Stomach (tissue), 4 donors: Measurements from ENCODE around the gene ATP5F1E.

Experiments used
- POLR2A ChIP-seq, 4 donors: fragments of 450-650 bp; IDR thresholded peaks; one replicate each; pipeline ENCODE4 v1.6.1; 2016; ENCODE audit warnings: antibody characterized with exemption in 4 of 4, control low read depth in 2 of 4, mild to moderate bottlenecking in 1 of 4, moderate library complexity in 1 of 4
- TF ChIP-seq, protein P1 (sequence below), 7 experiments: fragments of 450-650 bp in 4 of 7; fragments of 200-600 bp in 3 of 7; sonication (generic) in 3 of 7; IDR thresholded peaks; one replicate each; pipeline ENCODE4 v1.5.1; 2016 to 2019; ENCODE audit warnings: antibody characterized with exemption in 7 of 7, control low read depth in 2 of 7, mild to moderate bottlenecking in 1 of 7

DNA sequence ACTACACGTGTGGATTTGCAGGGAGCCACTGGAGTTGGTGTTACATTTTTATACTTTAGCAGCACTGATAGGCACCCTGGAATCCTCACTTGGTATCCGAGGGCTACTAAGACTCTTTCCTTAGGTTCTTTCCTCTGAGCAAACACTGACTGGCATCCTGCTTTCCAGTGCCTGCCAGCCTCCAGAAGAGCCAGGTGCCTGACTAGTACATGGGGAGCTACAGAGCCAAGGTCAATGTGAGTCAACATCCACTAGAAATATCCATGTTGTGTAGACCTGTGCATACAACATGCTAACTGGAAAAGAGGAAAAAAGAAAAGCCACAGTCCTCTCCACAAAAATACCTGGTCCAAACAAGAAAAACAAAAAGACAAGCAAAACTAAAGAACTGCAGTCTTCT, 7.0 kb downstream of the ATP5F1E start:
- no peak for TF ChIP-seq POLR2A (IDR thresholded peaks at IDR 0.05)
- TF ChIP-seq, protein P1, sequence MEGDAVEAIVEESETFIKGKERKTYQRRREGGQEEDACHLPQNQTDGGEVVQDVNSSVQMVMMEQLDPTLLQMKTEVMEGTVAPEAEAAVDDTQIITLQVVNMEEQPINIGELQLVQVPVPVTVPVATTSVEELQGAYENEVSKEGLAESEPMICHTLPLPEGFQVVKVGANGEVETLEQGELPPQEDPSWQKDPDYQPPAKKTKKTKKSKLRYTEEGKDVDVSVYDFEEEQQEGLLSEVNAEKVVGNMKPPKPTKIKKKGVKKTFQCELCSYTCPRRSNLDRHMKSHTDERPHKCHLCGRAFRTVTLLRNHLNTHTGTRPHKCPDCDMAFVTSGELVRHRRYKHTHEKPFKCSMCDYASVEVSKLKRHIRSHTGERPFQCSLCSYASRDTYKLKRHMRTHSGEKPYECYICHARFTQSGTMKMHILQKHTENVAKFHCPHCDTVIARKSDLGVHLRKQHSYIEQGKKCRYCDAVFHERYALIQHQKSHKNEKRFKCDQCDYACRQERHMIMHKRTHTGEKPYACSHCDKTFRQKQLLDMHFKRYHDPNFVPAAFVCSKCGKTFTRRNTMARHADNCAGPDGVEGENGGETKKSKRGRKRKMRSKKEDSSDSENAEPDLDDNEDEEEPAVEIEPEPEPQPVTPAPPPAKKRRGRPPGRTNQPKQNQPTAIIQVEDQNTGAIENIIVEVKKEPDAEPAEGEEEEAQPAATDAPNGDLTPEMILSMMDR (IDR thresholded peaks at IDR 0.05) = no peak
